SHP77 treated with DMSO at 0.1 percent for 48 hours (cell line): ENCODE results near the gene SAMM50.
A peak's percentile ranks its signal among the peaks of the same experiment; 100 is the strongest.

ENCODE experiments used
- DNase-seq: peaks from one replicate; lab custom pipeline; 2025; lab: John Stamatoyannopoulos, UW

Gene SAMM50

DNA sequence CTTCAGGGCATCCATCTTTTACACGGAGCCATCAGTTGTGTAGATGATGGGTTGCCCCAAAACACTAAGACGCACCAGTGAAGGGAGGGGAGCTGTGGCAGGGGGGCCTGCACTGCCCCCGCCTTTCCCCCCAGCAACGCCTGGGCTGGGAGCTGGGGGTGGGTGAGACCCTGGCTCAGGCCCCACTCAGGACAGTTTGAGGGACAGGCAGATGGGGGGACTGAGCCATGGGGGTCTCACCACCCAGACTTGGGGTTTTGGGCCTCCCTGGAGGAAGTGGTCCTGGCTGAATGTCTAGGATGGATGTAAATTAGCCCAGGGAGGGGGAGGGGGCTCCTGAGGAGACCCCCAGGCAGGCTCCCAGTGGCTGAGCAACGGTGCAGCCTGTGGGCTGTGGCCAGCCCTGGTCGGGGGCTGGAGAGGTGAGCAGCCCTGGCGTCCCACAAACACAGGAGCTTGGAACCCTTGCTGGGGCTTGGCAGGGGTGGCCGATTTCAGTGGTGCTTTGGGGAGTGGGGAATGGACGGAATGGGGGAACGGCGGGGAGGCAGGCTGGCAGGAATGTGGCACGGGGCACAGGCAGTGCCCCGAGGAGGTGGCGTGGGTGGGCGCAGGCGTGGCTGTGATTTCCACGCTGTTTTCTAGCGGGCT is 74.9 kb downstream of the SAMM50 start:
- DNase-seq, result no peak

DNA sequence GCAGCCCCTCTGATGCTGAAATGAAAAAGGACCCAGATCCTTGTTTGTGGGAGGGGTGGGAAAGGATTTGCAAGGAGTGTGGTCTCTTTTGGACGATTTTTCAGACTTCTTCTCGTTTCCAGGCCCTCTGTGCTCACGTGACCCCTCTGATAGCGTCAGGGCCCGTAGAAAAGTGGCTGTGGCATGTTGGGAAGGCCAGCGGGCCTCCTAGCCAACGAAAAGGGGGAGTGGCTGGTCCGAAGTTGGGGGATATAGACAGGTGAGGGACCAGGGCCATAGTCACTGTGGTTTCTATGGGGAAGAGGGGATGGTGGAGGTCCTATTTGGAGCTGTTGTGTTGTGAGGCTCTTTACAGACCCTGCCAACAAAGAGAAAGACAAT is 75.5 kb downstream of the SAMM50 start:
- no peak for DNase-seq

DNA sequence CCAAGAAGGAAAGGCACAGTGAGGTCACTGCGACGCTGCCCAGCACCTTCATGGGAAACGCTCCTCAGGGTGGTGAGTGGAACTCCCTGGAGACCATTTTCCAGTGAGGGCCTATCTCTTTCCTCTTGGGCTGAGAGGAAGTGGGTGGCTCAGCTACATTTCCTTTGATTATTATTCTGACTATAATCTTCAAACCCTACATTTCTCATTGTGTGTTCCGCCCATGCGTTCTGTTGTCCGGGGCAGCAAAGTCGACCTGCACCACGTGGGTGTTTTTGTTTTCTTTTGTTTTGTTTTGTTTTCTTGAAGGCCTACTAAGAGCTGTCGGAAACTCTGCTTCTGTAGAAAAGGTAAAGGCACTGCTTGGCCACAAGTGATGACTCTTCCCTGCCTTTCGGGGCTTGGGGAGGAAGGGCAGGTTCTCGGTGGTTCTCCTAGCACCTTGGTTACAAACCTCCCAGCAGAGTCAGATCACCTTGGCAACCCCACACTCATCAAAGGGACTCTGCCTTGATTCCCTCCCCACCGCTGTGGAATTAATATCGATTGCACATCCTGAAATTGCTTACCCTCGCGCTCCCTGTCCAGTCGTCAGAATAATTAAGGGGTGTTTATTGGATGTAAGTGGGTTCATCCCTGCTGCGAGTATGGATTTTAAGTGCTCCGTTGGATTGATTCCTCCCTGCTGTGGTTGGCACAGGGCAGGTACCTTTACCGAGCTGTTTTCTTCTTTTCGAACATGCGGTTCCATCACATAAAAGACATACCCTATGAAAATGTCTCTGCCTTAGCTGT is 76.1 kb downstream of the SAMM50 start:
- DNase-seq, result no peak

GRCh38 chr22:44032126-44032730 is 77.0 kb downstream of the SAMM50 start:
- no peak for DNase-seq

- no peak for DNase-seq
These were observed 78.0 kb downstream of the SAMM50 start for GRCh38 chr22:44033287-44033686.

GRCh38 chr22:44033694-44034093 is 78.5 kb downstream of the SAMM50 start:
- DNase-seq, result peak; percentile 4

GRCh38 chr22:44037519-44038375 is 82.5 kb downstream of the SAMM50 start:
- no peak for DNase-seq

- no peak for DNase-seq
These were observed 84.4 kb downstream of the SAMM50 start for GRCh38 chr22:44039566-44040171.

- no peak for DNase-seq
These were observed 87.3 kb downstream of the SAMM50 start for GRCh38 chr22:44042249-44043218.

DNA sequence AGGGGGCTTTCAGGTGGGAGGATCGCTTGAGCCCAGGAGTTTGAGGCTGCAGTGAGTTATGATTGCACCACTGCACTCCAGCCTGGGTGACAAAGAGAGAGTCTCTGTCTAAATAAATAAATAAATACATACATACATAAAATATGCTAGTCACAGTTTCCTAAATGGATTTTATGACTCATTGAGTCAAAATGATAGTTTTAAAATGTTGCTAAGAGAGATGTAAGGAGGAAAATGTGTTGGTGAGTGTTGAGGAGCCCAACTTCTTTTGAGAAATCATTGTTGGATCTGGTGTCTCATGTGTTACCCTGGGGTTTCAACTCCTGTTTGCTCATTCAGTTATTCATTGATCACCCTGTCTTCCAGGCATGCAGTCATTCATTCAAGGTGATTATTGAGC is 89.9 kb downstream of the SAMM50 start:
- no peak for DNase-seq
